Fibroblast of skin of scalp (primary cell): Measurements from ENCODE around the gene GNG3.
"Not testable (repeated sequence)": the region's sequence is repeated elsewhere in the genome, so short reads cannot be mapped to it uniquely, and the experiment has no call there.

Source experiments
- DNase-seq: peaks from one replicate; pipeline ENCODE4 v3.0.0-alpha.2; 2013

Gene GNG3

DNA sequence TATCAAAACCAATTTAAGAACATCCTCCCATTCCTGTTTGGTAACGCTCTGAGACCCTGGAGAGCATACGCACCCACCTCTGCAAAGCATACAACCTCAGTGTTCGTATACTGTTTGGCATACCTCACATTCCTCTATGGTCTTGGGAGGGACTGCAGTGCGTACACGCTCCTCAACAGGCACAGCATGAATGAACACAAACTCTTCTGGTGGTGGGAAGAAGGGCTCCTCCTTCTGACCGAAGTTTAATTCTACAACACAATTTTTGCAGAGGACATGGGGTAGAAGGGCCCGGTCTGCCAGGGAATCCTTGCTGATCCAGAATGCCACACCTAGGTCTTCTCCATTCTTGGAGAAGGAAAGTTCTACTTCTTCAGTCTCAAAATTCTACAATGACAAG is 14.5 kb downstream of the GNG3 start:
- DNase-seq: peak; percentile 56

DNA sequence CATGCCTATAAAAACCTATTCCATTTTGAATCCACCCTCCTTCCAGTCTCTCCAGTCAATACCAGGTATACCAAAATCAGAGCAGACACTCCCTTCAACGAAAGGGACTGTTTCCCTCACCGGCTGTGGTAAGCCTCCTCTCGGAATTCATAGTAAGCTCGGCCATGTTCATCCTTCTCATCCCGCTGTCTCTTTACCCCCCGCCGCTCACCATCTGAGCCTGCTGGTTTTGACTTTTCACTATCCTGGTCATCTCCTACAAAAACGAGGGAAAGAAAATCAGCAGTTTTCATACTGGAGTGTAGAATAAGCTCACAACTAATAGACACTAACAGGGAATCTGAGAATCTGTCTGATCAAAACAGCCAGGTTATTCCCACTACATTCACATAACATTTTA is 16.7 kb downstream of the GNG3 start:
- DNase-seq: no peak

DNA sequence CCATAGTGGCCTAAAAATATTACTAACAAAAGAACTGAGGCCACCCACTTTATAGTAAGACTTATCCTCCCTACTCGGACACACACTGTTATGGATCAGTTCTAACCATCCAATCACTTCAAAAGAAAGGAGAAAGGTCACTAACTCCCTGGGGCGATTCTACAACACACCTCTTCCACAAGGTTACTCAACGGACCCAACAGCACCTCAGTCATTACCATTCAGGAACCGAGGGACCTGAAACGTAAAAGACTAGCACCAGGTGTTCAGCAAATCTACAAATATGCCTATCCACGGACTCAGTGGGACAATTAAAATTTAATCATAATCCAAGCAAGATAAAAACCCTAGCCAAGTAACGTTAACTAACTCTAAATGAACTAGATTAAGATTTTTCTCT is 18.2 kb downstream of the GNG3 start:
- DNase-seq: no peak

DNA sequence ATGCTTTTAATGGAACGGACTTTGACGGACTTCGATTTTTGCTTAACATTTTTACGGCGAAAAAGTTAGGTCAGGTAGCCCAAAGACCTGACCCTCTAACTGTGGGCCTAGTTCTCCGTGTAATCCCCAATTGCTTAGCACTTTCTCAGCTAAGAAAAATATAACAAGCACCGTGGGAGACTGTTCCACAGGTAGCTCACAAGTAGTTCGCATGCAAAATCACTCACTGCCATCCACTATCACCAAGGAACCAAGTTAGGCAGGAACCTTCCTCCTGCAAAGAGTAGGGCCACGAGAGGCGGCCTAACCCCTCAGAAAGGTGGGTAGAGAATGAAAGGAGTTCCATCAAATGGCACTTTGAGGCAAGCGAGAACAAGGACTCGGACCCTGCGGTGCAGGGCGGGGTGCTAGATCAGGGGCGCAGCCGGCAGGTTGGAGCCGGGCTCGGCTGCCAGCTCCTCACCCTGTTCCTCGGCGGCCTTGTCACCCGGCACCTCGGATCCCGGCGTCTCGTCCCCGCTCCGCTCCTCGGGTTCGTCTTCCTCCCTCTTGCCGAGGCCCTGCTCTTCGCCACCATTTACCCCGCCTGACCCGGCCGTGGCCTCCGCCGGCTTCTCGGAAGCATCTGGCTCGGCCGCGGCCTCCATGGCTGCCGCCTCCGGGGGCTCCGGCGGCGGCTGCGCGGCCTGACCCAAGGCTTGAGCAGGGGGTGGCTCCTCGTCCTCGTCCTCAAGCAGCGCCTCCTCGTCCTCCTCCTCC is 18.9 kb downstream of the GNG3 start:
- DNase-seq: no peak

DNA sequence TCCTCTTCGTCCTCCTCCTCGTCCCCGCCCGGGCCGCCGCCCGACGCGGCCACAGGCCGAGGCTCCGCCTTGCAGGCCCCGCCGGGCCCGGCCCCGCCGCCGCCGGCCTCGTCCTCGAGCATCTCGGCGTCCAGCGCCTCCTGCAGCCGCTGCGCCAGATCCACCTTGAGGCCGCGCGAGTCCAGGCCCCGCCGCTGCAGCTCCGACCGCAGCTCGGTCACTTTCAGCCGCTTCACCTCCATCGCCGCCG is 19.4 kb downstream of the GNG3 start:
- no peak for DNase-seq

DNA sequence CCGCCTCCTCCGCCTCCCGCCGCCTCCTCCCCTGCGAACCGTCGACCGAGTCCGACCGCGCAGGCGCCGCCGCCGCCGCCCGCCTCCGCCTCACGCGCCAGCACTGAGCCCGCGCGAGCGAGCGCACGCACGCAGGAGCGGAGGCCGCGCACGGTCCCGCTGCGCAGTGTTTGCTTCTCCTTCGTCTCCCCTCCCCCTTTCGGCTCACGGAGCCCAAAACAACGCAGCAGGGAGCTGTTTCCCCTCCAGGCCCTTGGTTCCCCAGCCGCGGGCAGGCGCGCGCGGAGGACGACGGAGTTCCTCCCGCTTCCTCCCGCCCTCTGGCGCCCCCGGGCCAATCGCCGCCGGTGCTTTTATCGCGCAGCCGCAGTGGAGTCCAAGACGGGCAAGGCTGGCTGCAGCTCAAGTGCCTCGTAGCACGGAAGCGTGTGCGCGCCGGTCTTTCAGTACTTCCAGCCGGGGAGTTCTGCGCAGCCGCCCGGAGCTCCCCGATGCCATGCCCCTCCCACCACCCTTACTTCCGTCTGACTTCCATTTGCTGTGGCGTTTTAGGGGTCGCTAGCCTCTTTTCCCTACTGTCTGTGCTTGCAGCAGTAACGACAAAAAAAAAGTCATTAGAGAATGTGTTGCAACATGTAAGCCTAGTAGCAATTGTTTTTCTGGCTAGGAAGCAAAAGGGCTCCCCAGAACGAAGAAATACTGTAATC is 19.8 kb downstream of the GNG3 start, which contains the start of gene HNRNPUL2:
Gene HNRNPUL2, minus strand, starts transcription at position 293 of the 707 bp plus-strand sequence. CDS start 301 bp downstream, outside the sequence.
- DNase-seq: peak; percentile 100

DNA sequence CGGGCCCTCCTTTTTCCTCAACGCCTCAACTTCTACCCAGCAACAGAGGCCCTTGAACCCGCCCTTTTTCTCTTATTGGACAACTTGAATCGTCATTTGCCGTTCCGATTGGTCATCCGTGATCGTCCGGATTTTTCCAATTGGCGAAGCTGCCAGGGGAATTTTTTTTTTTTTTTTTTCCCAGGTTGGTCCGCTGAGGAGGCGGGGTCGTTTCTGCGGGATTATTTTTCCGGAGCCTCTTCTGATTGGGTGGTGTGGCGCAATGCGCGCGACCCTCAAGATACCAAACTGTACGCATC is 20.3 kb downstream of the GNG3 start:
- peak; percentile 99 for DNase-seq

DNA sequence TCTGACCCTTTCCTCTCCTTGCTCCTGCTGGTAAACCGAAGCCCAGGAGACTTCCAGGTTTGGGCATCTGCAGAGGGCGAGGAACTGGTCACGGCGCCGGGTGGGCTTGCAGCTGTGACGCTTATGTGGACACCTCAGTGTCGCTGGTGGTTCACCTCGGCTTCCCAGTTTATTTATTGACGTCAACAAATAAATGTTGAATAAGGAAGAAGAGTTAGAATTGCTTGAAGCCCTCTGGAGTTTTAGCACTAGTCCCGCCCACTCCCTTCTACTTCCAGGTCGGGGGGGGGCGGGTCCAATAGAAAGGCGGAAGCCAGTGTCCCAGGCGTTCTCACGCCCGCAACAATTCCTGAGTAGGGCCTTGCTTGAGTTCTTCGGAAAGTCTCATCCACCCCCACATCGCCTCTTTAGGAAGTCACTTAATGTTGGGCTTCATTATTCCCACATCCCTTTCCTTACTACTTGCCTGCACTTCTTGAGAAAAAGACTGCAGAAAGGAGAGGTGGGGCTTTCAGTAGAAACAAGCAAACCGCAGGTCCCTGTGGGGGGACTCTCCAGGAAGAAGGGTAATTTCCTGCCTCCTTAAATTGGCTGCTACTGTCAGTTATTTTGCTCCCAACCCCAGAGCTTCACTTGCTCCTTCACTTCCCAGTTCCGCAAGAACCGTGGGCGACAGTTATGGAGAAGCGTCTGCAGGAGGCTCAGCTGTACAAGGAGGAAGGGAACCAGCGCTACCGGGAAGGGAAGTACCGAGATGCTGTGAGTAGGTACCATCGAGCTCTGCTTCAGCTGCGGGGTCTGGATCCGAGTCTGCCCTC is 20.9 kb downstream of the GNG3 start, which contains the start of gene TTC9C:
Gene TTC9C, plus strand, starts transcription at position 316 of the 818 bp plus-strand sequence. Its CDS starts 363 bp downstream, at position 679.
- peak; percentile 90 for DNase-seq

DNA sequence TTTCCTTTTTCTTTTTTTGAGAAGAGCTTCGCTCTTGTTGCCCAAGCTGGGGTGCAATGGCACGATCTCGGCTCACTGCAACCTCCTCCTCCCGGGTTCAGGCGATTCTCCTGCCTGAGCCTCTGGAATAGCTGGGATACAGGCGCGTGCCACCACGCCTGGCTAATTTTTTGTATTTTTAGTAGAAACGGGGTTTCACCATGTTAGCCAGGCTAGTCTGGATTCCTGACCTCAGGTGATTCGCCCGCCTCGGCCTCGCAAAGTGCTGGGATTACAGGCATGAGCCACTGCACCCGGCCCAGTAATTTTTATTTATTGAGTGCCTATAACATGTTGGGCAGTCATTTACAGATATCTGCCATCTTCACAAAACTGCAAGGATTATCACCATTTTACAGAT is 22.6 kb downstream of the GNG3 start:
- not testable (repeated sequence) for DNase-seq

DNA sequence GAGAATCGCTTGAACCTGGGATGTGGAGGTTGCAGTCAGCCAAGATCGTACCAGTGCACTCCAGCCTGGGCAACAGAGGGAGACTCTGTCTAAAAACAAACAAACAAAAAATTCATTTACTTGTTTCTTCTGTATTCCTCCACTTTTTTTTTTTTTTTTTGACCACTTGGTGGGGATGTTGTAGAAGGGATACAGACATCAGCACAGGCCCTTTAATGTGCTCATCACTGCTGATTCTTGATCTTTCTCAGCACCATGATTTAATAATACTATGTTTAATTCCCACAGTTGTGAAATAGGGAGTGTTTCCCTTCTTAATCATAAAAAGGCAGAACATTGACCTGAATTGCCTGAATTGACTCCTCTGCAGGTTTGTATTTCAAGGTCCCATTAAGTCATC is 25.4 kb downstream of the GNG3 start:
- DNase-seq: peak; percentile 27

DNA sequence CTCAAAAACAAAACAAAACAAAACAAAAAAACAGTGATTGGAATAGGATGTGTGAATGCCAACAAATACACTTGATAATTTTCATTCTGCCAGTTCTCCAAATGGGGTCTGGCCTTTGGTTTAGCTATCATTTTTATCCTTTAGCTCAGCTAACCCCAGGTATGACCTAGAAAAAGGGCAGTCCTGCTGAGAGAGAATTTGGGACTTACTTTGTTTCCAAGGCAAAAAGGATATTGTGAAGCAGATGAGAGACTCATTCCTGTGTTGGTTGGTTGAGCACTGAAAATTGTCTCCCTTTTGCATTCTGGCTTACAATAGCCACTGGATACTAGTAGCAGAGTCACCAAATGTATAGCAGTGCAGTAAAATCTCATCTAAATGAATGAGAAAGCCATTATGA is 29.7 kb downstream of the GNG3 start:
- no peak for DNase-seq

DNA sequence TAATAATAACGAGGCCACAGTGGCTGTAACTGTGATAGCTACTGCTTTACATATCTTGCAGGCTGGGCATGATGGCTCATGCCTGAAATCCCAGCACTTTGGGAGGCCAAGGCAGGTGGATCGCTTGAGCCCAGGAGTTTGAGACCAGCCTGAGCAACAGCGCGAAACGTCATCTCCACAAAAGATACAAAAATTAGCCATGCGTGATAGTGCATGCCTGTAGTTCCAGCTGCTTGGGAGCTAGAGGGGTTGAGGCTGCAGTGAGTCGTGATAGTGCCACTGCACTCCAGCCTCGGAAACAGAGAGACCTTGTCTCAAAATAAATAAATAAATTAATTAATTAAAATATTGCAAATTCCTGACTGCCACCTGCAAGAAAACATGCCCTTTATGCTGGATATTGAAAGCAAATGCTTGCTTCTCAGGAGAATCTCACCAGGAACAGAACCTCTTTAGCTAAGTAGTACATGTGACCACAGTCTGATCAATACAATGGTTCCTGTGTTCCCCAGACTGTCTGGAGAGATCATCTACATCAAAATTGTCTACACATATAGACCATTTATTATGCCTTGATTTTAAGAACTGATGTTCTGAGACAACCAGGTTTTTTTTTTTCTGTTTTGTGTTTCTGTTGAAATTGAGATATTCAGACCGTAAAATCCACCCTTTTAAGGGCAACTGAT is 40.1 kb downstream of the GNG3 start:
- no peak for DNase-seq

DNA sequence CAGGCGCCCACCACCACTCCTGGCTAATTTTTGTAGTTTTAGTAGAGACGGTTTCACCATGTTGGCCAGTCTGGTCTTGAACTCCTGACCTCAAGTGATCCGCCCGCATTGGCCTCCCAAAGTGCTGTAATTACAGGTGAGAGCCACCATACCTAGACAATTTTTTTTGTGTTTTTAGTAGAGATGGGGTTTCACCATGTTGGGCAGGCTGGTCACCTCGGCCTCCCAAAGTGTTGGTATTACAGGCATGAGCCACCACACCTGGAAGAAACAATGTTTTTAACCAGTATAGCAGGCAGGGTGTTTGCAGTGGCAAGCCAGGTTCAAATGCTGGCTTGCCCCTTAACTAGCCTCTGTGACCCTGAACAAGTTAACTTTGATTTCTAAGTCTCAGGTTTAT is 42.5 kb downstream of the GNG3 start:
- not testable (repeated sequence) for DNase-seq

DNA sequence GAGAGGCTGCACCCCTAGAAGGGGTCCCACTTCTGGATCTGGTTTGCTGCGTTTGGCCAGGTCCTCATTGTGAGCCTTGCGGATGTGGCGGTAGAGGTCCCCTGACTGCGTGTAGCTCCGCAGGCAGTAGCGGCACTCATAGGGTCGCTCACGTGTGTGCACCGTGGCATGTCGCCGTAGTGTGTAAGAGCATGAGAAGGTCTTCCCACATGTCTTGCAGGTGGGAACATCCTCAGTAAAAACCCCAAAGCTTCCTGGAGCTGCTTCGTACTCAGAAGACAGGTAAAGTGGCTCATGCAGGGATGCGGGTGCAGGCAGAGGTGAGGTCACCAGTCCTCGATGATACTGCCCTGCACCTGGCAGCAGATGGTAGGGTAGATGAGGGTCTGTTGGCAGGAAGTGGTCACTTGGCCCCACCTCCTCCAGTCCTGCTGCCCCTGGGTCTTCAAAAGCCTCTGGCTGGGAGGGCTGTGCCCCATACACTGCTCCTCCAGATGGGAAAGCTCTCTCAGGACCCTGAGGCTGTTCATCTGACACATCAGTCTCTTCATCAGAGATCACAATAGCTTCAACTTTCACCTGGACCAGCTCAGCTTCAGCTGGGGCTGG is 44.8 kb downstream of the GNG3 start:
- no peak for DNase-seq

DNA sequence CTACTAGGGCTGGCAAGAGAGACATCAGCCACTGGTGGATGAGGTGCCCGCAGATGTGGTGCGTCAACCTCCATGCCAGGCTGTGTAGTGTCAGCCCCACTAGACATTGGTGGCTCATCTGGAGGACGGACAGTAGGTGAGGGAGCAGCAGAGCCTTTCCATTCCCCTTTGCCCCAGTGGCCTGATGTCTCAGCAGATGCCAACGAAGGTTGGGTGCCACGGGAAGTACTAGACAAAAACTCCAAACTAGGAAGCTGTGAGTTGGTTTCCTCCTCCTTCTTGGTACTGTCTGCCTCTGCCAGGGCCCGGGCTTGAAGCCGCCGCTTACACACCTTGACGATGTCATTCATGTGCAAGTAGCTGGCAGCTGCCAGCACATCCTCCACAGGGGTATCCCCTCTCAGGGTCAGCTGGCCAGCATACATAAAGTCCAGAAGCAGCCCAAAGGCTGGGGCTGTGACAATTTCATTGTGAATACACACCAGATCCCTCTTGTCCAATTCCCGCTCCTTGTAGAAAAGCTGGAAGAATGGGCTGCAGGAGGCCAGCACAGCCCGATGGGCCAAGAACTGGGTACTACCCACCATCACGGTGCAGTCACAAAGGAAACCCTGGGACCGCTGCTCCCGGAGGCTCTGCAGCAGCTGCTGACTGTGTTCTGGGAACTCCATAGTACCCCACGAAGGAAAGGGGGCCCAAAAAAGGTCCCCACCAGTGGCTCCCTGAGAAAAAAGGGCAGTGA is 45.7 kb downstream of the GNG3 start:
- DNase-seq: no peak

DNA sequence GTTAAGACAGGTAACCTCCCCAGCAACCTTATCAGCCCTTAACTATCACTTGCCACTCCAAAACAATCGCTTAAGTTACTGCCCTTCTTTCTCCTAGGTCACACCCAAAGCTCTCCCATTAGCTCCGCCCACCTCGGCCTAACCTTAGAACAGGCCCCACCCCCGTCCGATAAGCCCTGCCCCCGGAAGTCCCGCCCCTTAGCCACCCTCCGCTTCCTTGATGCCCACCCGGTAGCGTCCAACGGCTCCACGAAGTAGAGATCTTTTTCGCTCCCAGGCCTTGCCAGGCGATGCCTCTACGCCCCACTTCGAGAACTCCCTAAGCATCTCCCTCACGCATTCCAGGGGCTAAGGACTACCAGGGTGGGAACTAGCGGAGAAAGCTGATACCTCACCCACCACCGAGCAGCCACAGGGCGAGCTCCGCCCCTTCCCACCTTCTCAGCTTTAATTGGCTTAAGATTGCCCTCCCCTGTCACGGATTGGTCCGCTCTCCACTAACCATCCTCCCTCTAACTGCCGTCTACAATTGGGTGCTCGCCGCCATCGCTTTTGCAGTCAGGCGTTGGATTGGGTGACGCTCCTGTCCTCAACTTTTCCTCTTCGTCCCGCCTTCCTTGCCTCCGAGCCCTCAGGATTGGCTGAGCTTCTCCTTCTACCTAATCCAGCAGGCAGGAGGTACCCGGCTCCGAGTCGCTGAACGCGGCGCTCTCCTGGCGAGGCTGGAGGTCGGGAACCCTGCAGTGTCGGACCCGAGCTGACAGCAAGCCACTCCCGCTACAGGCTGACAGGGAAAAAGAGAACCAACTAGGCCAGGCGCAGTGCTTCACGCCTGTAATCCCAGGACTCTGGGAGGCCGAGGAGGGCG is 46.5 kb downstream of the GNG3 start, which contains the start of gene ZBTB3:
Gene ZBTB3, minus strand, starts transcription at position 425 of the 868 bp plus-strand sequence. CDS start 496 bp downstream, outside the sequence.
- peak; percentile 99 for DNase-seq

DNA sequence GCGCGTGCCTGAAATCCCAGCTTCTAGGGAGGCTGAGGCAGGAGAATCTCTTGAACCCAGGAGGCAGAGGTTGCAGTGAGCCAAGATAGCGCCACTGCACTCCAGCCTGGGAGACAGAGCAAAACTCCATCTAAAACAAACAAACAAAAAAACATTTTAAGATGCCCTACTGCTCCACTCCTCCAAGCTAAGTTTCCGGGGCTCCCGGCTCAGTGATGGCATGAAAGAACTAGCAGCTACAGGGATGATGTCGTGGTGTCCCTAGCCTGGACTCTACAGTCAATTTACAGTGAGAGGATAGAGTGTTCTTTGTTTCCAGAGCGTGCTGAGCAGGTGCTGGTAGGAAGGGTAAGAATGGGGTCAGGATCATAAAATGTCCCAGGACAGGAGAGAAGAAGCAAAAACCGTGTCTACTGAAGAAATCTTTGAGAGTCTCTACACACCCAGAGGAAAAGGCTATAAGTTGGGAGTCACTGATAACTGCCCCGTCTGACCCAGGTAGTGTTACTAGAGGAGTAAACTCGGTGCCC is 47.7 kb downstream of the GNG3 start:
- DNase-seq: no peak

DNA sequence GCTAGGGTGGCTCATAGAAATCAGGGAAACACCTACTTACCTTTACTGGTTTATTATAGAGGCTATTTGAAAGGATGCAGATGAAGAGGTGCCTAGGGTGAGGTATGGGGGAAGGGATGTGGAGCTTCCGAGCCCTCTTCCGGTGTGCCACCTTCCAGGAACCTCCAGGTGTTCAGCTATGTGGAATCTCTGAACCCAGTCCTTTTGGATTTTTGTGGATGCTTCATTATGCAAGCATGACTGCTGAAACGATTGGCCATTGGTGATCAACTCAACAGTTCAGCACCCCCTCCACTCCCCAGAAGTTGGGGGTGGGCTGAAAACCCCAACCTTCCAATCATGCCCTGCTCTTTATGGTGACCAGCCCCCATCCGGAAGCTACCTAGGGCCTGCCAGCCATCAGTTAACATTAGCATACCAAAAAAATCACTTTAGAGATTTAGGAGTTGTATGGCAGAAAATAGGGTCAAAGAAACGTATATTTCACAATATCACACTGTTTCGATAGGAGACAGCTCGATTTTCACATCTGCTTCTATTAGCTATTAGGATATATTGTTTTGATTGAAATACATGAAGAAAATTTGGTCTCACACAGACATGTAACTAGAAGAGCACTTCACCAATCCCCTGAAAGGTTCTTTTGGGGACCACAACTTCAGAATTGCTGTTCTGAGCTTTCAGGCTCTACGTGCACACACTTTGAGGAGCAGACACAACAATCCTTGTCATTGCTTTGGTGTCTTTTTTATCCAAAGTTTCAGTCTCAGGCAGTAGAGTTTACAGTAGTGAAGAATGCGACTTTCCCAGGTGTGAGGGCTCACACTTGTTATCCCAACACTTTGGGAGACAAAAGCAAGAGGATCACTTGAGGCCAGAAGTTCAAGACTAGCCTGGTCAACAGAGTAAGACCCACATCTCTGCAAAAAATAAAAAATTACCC is 50.6 kb downstream of the GNG3 start:
- no peak for DNase-seq
